WTC11 (cell line): Measurements from ENCODE around the gene KAT6B.

Source experiments
- CREB1 ChIP-seq: sonication (generic); formaldehyde crosslinking; IDR thresholded peaks from 2 replicates; pipeline ENCODE4 v1.8.0; 2023; ENCODE audit warnings: mild to moderate bottlenecking, missing genetic modification reagents
- ETV6 ChIP-seq: sonication (generic); formaldehyde crosslinking; IDR thresholded peaks from 2 replicates; pipeline ENCODE4 v1.8.1; 2022; ENCODE audit warnings: mild to moderate bottlenecking, missing genetic modification reagents
- NFE2L1 ChIP-seq: sonication (generic); formaldehyde crosslinking; IDR thresholded peaks from 2 replicates; pipeline ENCODE4 v1.8.1; 2023; ENCODE audit warnings: missing genetic modification reagents
- SOX15 ChIP-seq: fragments of 250-450 bp; sonication (Bioruptor Pico); IDR thresholded peaks from 2 replicates; pipeline ENCODE4 v1.9.0; 2021; ENCODE audit warnings: mild to moderate bottlenecking
- ZNF121 ChIP-seq: sonication (generic); formaldehyde crosslinking; IDR thresholded peaks from 2 replicates; pipeline ENCODE4 v1.8.0; 2023; ENCODE audit warnings: missing genetic modification reagents
- TF ChIP-seq, protein P1 (sequence below): sonication (generic); formaldehyde crosslinking; IDR thresholded peaks from 2 replicates; pipeline ENCODE4 v1.8.1; 2022; ENCODE audit warnings: low read depth, mild to moderate bottlenecking, moderate library complexity, missing genetic modification reagents, borderline replicate concordance
- TF ChIP-seq, protein P2 (sequence below): fragments of 200-600 bp; IDR thresholded peaks from 2 replicates; pipeline ENCODE4 v1.8.0; 2022; ENCODE audit warnings: antibody characterized with exemption
- TF ChIP-seq, protein P3 (sequence below): sonication (generic); formaldehyde crosslinking; IDR thresholded peaks from 2 replicates; pipeline ENCODE4 v1.8.0; 2022; ENCODE audit warnings: mild to moderate bottlenecking, missing genetic modification reagents

DNA sequence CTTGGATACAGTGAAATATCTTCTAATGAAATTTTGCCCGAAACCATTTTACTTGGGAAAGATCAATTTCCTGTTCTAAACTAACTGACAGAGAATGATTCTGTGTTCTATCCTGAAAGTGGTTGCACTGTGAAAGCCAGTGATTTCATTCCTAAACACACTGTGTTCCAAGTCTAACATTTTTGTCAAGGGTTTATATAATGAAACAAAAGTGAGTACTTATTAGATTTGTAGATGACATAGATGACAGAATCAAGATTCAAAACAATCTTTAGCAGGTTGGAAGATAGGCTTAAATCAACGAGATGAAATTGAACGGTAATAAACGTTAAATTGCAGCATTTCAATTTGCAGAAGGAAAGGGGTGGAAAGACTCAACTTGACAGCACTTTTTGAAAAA is 13.3 kb downstream of the KAT6B start:
- TF ChIP-seq, protein P1, sequence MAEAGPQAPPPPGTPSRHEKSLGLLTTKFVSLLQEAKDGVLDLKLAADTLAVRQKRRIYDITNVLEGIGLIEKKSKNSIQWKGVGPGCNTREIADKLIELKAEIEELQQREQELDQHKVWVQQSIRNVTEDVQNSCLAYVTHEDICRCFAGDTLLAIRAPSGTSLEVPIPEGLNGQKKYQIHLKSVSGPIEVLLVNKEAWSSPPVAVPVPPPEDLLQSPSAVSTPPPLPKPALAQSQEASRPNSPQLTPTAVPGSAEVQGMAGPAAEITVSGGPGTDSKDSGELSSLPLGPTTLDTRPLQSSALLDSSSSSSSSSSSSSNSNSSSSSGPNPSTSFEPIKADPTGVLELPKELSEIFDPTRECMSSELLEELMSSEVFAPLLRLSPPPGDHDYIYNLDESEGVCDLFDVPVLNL, result no peak
- TF ChIP-seq, protein P2, sequence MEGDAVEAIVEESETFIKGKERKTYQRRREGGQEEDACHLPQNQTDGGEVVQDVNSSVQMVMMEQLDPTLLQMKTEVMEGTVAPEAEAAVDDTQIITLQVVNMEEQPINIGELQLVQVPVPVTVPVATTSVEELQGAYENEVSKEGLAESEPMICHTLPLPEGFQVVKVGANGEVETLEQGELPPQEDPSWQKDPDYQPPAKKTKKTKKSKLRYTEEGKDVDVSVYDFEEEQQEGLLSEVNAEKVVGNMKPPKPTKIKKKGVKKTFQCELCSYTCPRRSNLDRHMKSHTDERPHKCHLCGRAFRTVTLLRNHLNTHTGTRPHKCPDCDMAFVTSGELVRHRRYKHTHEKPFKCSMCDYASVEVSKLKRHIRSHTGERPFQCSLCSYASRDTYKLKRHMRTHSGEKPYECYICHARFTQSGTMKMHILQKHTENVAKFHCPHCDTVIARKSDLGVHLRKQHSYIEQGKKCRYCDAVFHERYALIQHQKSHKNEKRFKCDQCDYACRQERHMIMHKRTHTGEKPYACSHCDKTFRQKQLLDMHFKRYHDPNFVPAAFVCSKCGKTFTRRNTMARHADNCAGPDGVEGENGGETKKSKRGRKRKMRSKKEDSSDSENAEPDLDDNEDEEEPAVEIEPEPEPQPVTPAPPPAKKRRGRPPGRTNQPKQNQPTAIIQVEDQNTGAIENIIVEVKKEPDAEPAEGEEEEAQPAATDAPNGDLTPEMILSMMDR, result no peak
- no peak for TF ChIP-seq ETV6
- TF ChIP-seq, protein P3, sequence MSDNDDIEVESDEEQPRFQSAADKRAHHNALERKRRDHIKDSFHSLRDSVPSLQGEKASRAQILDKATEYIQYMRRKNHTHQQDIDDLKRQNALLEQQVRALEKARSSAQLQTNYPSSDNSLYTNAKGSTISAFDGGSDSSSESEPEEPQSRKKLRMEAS, result no peak
- TF ChIP-seq SOX15, result no peak
- TF ChIP-seq CREB1 (CRISPR knock-in tag), result no peak
- TF ChIP-seq NFE2L1 (CRISPR knock-in tag), result no peak
- no peak for TF ChIP-seq ZNF121
